ENCODE results near the gene HSP90AB1. TPM values are rescaled to one million over a fixed set of nuclear protein-coding genes. Genes with fewer than 3 reads are reported as not detected.

HSP90AB1 gene
- polyA plus RNA-seq, 1 of the 3 experiments (the other 2 are of a cell fraction): 843 TPM

DNA sequence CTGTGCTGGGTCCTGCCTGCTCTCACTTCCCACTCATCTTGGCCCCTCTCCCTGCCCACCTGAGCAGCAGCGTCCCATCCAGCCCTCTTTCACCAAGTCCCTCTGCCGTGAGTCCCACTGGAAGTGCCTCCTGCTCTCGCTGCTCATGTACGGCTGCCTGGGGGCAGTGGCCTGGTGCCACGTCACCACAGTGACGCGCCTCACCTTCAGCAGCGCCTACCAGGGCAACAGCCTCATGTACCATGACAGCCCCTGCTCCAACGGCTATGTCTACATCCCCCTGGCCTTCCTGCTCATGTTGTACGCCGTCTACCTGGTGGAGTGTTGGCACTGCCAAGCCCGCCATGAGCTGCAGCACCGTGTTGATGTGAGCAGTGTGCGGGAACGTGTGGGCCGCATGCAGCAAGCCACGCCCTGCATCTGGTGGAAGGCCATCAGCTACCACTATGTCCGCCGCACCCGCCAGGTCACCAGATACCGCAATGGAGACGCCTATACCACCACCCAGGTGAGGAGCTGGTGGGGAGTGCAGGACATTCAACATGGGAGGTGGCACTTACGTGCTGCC lies 26.2 kb downstream of the HSP90AB1 start:
- Histone ChIP-seq H3K27ac (ENCODE audit: low read depth in 2 of 2, low read length in 1 of 2) (no peak overlapping the region), H4K20me1 (ENCODE audit: insufficient read depth) (no peaks in the 10 kb centered on the region), H3K4me2 (no peak overlapping the region), H3K79me2 (ENCODE audit: insufficient read depth) (no peaks in the 10 kb centered on the region), H3K4me1 (ENCODE audit: control insufficient read depth in 1 of 2, insufficient read depth in 2 of 2, low read depth in 1 of 2, low read length in 1 of 2) (peaks cover 0 to 21% of the 10 kb centered on the region in 2 experiments; a peak in 1 of 4 replicates), H3F3A (replicated peaks; ENCODE audit: insufficient read depth) (peaks cover 7% of the 10 kb centered on the region), H3K9me2 (no peaks in the 10 kb centered on the region), H3K9me3 (no peaks in the 10 kb centered on the region), H3K4me3 (ENCODE audit: low read depth in 2 of 2, low read length in 1 of 2) (no peak overlapping the region), H3K36me3 (replicated peaks in 1 of 2; ENCODE audit: control insufficient read depth in 1 of 2, insufficient read depth in 2 of 2, low read length in 1 of 2) (no peaks in the 10 kb centered on the region), H3K27me3 (ENCODE audit: insufficient read depth) (peaks cover 36% of the 10 kb centered on the region), H3K9ac (no peak overlapping the region), H2AFZ (ENCODE audit: low read depth) (no peak overlapping the region)
- TF ChIP-seq GABPA (IDR thresholded peaks at IDR 0.05; ENCODE audit: low read depth) (no peak), RCOR1 (IDR thresholded peaks at IDR 0.05; ENCODE audit: low read length) (no peak), EP300 (IDR thresholded peaks at IDR 0.05; ENCODE audit: borderline replicate concordance in 1 of 2, low read depth in 1 of 2, low read length in 1 of 2) (no peak), TAF1 (IDR thresholded peaks at IDR 0.05; ENCODE audit: borderline replicate concordance, low read depth, low read length) (no peak), NRF1 (IDR thresholded peaks at IDR 0.05; ENCODE audit: low read depth, low read length) (no peak), RFX5 (IDR thresholded peaks at IDR 0.05; ENCODE audit: low read length) (no peak), RXRA (IDR thresholded peaks at IDR 0.05; ENCODE audit: borderline replicate concordance, low read depth) (no peak), EZH2phosphoT487 (IDR thresholded peaks at IDR 0.05; ENCODE audit: borderline replicate concordance, low read depth) (no peak), SIN3A (IDR thresholded peaks at IDR 0.05; ENCODE audit: borderline replicate concordance, low read depth, low read length) (no peak), FOXM1 (IDR thresholded peaks at IDR 0.05; ENCODE audit: low read depth) (no peak), SMC3 (IDR thresholded peaks at IDR 0.05; ENCODE audit: low read depth, low read length) (no peak), RAD21 (IDR thresholded peaks at IDR 0.05; ENCODE audit: low read length) (no peak)
- TF ChIP-seq, protein P1, sequence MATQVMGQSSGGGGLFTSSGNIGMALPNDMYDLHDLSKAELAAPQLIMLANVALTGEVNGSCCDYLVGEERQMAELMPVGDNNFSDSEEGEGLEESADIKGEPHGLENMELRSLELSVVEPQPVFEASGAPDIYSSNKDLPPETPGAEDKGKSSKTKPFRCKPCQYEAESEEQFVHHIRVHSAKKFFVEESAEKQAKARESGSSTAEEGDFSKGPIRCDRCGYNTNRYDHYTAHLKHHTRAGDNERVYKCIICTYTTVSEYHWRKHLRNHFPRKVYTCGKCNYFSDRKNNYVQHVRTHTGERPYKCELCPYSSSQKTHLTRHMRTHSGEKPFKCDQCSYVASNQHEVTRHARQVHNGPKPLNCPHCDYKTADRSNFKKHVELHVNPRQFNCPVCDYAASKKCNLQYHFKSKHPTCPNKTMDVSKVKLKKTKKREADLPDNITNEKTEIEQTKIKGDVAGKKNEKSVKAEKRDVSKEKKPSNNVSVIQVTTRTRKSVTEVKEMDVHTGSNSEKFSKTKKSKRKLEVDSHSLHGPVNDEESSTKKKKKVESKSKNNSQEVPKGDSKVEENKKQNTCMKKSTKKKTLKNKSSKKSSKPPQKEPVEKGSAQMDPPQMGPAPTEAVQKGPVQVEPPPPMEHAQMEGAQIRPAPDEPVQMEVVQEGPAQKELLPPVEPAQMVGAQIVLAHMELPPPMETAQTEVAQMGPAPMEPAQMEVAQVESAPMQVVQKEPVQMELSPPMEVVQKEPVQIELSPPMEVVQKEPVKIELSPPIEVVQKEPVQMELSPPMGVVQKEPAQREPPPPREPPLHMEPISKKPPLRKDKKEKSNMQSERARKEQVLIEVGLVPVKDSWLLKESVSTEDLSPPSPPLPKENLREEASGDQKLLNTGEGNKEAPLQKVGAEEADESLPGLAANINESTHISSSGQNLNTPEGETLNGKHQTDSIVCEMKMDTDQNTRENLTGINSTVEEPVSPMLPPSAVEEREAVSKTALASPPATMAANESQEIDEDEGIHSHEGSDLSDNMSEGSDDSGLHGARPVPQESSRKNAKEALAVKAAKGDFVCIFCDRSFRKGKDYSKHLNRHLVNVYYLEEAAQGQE (IDR thresholded peaks at IDR 0.05; ENCODE audit: low read depth, low read length): no peak
- TF ChIP-seq, protein P2, sequence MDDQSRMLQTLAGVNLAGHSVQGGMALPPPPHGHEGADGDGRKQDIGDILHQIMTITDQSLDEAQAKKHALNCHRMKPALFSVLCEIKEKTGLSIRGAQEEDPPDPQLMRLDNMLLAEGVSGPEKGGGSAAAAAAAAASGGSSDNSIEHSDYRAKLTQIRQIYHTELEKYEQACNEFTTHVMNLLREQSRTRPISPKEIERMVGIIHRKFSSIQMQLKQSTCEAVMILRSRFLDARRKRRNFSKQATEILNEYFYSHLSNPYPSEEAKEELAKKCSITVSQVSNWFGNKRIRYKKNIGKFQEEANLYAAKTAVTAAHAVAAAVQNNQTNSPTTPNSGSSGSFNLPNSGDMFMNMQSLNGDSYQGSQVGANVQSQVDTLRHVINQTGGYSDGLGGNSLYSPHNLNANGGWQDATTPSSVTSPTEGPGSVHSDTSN (IDR thresholded peaks at IDR 0.05): no peak
- TF ChIP-seq, protein P3, sequence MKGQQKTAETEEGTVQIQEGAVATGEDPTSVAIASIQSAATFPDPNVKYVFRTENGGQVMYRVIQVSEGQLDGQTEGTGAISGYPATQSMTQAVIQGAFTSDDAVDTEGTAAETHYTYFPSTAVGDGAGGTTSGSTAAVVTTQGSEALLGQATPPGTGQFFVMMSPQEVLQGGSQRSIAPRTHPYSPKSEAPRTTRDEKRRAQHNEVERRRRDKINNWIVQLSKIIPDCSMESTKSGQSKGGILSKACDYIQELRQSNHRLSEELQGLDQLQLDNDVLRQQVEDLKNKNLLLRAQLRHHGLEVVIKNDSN (IDR thresholded peaks at IDR 0.05; ENCODE audit: borderline replicate concordance, low read depth): no peak
- TF ChIP-seq, protein P4, sequence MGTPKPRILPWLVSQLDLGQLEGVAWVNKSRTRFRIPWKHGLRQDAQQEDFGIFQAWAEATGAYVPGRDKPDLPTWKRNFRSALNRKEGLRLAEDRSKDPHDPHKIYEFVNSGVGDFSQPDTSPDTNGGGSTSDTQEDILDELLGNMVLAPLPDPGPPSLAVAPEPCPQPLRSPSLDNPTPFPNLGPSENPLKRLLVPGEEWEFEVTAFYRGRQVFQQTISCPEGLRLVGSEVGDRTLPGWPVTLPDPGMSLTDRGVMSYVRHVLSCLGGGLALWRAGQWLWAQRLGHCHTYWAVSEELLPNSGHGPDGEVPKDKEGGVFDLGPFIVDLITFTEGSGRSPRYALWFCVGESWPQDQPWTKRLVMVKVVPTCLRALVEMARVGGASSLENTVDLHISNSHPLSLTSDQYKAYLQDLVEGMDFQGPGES (IDR thresholded peaks at IDR 0.05; ENCODE audit: low read depth, low read length): no peak
- TF ChIP-seq, protein P5, sequence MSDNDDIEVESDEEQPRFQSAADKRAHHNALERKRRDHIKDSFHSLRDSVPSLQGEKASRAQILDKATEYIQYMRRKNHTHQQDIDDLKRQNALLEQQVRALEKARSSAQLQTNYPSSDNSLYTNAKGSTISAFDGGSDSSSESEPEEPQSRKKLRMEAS (IDR thresholded peaks at IDR 0.05; ENCODE audit: low read depth): no peak
- DNase-seq: peak; percentile 16
- ChIA-PET POLR2A (no interaction called here), CTCF (interaction anchor here (1.8 kb wide), 1 partner anchor 32 kb away, joined by 9 read pairs; no protein-coding TSS in a partner anchor)
- WGBS (ENCODE audit: low lambda C conversion rate): 78% methylated on average over 20 of the region's 23 CpGs

All from SK-N-SH (cell line).